NT2/D1 (cell line): ENCODE results near the gene SORCS3.

Experiments
- YY1 ChIP-seq: IDR thresholded peaks from 2 replicates; pipeline ENCODE4 v1.6.1; 2011; ENCODE audit not compliant: insufficient read length, insufficient read depth
- ZNF274 ChIP-seq: IDR thresholded peaks from 2 replicates; pipeline ENCODE4 v1.6.1; 2011; ENCODE audit warnings: mild to moderate bottlenecking, low read depth, low read length

DNA sequence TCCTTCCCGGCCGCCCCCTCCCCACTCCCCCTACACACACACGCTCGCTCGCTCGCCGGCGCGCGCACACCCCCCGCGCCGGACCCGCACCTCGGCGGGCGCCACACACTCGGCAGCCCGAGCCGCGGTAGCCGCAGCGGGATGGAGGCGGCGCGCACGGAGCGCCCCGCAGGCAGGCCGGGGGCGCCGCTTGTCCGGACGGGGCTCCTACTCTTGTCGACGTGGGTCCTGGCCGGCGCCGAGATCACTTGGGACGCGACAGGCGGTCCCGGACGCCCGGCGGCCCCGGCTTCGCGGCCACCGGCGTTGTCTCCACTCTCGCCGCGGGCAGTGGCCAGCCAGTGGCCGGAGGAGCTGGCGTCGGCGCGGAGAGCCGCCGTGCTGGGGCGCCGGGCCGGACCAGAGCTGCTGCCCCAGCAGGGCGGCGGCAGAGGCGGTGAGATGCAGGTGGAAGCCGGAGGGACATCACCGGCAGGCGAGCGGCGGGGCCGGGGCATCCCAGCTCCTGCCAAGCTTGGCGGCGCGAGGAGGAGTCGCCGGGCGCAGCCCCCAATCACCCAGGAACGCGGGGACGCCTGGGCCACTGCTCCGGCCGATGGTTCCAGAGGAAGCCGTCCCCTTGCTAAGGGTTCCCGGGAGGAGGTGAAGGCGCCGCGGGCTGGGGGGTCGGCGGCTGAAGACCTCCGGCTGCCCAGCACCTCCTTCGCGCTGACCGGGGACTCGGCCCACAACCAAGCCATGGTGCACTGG, at the start of gene SORCS3:
- TF ChIP-seq ZNF274 (no peak), YY1 (no peak)
